HuH-7.5 (cell line): Measurements from ENCODE around the gene ZC3H12C.

Source experiments
- DNase-seq: peaks from one replicate; pipeline ENCODE4 v3.0.0; 2011; ENCODE audit warnings: low spot score

Gene ZC3H12C

DNA sequence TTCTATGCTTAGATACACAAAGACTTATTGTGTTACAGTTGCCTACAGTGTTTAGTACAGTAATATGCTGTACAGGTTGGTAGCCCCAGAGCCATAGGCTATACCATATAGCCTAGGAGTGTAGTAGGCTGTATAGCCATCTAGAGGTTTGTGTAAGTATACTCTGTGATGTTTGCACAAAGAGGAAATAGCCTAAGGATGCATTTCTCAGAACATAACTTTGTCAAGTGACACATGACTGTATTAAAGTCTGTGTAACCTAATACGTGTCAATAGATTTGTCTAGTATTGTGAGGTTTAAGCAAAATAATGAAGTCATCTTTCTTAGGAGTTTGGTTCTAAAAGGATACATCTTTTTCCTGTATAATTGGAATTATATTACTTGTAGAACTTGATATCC lies 5.5 kb downstream of the ZC3H12C start:
- DNase-seq: no peak

DNA sequence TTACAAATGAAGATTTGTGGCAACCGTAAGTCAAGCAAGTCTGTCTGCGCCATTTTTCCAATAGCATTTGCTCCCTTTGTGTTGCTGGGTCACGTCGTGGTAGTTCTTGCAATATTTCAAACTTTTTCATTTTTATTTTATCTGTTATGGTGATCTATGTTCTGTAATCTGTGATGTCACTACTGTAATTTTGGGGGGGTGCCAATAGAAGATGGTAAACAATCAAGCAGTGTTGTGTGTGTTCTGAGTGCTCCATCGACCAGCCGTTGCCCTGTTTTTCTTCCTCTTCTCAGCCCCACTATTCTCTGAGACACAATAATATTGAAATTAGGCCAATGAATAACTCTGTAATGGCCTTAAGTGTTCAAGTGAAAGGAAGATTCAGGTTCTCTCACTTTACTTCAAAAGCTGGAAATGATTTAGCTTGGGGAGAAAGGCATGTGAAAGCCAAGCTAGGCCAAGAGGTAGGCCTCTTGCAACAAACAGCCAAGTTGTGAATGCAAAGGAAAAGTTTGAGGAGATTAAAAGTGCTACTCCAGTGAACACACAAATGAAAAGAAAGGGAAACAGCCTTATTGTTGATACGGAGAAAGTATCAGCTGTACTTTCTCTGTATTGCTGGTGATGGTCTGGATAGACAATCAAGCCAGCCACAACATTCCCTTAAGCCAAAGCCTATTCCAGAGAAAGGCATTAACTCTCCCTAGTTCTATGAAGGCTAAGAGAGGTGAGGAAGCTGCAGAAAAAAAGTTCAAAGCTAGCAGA lies 7.5 kb downstream of the ZC3H12C start:
- DNase-seq: no peak

DNA sequence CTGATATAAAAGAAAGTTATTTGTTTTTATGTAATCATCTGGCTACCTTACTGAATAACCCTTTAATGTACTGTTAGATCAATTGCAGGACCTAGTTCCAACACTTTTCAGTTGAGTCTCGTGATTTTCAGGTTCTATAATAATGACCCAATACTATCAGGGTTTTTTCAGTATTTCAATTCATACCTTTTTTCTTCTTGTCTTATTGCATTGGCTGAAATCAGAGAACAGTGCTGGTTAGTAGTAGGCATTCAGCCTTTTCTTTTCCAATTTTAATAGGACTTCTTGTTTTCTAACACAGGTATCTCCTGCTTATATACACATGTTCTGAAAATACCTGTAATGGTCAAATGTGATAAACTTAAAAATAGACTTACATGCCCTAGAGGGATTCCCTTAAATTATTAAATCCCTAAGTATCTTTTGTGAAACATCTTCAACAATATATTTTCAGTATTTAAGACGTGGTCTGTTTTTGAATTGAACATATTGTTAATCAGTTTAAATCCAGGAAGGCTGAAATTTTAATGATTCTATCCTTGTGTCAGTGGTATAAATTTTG lies 13.6 kb downstream of the ZC3H12C start:
- no peak for DNase-seq

DNA sequence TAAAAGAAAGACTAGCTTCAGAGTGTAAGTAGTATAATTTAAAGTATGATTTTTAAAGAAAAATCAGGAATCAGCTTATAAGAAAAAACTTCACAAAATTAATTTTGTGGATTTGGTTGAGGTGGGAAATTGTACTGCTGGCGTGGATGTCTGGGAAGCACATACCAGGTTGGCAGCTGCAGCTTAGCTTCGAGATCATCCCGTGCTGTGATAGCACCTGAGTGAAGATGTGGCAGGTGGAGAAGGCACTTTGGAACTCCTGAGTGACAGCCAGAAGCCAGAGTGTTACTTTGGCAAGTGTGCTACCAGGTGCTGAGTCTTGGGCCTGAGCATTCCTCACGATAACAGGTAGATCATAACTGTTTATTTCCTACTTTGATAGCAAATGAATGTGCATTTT lies 17.7 kb downstream of the ZC3H12C start:
- no peak for DNase-seq

DNA sequence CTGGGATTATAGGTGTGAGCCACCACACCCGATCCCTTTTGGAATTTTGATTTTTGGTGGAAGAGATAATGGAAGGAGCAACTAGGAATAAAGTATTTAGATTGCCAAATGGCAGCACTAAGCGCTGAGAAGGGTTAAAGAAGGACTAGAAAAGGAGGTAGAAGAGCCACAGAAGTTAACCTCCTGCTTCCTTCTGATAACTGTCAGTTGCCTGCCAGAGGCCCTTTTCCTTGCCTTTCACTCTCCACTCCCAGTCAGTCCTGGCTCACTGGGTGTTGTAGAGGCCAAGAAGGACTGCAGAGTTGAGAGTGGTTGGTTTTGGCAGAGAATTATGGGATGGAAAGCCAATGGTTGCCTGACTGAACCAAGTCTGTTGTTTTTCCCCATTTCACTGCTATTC lies 19.3 kb downstream of the ZC3H12C start:
- DNase-seq: no peak

DNA sequence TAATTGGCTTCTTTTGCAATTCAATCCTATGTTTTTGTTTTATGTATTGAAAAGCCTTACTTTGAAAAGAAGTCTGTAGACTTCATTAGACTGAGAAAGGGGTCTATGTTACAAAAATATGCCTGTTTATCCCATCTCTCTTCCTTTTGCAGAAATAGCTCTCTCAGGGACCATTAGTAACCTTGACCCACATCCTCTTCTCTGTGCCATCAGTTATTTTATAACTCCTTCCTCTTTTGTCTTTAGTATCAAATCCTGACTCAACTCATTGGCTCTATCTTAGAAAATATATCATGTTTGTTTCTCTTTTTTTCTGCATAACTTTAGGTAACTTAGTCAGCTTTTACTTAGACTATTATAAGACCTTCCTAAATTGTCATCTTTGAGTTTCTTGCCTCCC lies 20.3 kb downstream of the ZC3H12C start:
- DNase-seq: no peak

DNA sequence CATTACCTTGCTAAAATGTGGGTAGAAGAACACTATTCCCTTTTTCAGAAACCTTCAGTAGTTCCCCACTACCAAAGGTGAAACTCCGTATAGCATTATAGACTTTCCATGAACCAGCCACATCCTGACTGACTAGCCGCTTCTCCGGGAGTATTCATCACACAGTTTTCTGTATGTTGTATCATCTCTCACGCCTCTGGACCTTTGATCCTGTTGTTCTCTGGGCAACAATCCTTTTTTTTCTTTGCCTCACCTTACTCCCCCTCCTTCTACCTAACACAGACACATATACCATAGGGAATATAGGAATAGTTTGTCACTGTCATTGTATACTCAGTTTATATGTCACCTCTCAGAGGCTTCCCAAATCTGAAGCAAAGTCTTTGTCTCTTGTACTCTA lies 20.8 kb downstream of the ZC3H12C start:
- DNase-seq: no peak

DNA sequence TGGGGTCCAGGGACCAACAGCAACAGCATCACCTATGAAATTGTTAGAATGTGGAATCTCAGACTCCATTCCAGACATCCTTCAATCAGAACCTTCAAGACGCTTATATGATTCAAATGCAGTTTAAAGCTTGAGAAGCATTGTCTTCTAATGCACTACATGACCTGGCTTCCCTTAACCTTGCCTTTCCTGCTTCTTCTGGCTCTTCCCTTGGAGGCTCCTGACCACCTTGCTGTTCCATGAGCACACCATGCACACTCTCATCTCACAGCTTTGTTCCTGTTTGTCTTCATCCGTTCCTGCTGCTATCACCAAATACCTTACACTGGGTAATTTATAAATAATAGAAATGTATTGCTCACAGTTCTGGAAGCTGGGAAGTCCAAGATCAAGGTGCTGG lies 26.1 kb downstream of the ZC3H12C start:
- no peak for DNase-seq

DNA sequence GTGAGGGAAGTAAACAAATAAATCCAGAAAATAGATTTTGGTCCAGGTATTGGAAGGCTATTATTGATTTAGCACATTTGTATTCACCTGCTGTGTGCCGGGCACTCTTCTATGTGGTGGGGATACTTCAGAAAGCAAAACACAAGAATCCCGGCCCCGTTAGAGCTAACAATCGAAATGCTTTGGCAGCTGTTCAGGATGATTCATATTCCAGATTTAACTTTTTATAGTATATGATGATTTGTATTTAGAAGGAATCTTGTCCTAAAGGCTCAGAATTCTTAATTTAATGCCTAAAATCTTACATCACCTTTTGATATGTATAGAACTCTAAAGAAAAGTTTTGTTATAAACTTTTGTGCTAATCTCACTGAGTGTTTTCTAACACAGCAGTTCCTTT lies 28.0 kb downstream of the ZC3H12C start:
- DNase-seq: no peak

DNA sequence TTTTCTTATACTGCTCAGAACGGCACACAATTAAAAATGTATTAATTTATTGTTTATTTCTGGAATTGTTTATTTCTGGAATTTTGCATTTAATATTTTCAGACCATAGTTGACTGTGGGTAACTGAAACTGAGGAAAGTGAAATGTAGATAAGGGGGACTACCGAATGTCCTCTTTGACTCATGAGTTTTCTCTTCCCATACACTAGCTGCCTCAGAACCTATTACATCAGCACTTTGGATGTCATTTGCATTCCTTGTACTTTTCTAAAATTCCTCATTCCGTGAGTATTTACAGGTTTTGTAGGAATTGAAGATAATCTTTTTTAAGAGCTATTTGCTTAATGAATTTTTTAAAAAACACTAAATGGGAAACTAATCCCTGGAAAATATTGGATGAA lies 29.8 kb downstream of the ZC3H12C start:
- DNase-seq: no peak

DNA sequence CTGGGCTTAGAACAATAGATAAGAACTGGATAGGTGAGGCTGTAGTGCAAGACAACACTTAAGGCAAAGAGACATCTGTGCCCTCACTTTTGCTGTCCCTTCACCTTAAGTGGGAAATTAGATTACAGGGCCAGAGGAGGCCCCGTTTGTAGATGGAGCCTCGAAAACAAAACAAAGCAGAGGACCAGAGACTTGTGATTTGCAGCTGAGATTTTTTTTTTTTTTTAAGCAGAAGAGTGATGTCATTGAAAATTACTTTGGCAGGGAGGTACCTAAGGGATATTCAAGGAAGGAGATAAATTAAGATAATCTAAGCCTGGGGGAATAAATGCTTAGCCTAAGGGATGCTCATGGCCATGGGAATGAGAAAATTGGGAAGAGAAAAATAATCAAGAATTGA lies 31.4 kb downstream of the ZC3H12C start:
- DNase-seq: no peak

DNA sequence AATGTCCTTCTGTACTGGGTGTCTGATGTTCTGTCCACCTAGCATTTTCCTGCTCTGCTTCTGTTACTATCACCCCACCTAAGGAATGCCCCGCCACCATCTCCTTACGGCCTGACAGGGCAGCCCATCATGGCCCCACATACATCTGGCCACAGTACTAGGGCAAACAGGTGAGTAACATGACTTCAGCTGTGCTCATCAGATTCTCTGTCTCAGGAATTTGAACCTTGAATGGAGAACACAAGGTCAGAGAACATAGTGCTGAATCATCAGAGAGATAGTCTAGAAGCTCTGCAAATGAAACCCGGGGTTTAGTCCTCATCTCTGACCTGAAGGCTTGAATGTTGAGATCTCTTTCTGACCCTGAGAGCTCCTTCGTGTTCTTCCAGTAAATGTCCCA lies 32.4 kb downstream of the ZC3H12C start:
- peak; percentile 7 for DNase-seq

DNA sequence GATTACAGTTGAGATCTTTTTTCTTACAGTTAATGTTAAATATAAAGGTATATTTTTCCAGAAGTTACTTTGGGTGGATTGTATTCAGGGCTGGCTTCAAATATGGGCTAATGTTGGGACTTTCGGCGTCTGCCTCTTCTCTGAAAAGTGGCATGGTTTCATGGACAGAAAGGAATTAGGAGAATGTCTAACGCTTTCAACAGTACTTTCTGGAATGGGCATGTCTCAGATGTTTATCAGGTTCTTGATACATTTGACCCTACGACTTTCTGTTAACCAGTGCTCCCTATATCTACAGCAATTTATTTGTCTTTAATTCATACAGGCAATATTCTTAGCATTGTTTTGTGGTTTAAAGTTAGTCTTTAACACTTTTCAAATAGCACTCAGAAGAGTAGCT lies 33.7 kb downstream of the ZC3H12C start:
- no peak for DNase-seq

DNA sequence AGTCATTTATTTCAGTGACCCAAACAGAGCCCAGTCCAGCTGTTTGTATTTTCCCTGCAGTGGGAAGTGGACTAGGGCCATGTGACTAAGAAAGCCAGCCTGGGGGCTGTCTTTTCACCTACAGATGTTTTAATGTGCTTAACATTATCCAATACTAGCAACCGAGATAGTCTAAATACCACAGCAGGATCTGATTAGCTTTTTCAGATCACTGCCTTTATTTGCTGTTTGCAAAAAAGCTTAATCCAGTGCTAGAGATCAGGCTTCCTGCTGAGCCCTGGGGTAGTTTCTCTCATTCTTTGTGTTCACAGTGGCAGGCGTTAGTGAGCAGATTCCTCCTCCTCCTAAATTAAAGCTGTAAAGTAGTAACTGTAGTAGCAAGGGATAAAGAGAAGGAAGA lies 35.0 kb downstream of the ZC3H12C start:
- no peak for DNase-seq

DNA sequence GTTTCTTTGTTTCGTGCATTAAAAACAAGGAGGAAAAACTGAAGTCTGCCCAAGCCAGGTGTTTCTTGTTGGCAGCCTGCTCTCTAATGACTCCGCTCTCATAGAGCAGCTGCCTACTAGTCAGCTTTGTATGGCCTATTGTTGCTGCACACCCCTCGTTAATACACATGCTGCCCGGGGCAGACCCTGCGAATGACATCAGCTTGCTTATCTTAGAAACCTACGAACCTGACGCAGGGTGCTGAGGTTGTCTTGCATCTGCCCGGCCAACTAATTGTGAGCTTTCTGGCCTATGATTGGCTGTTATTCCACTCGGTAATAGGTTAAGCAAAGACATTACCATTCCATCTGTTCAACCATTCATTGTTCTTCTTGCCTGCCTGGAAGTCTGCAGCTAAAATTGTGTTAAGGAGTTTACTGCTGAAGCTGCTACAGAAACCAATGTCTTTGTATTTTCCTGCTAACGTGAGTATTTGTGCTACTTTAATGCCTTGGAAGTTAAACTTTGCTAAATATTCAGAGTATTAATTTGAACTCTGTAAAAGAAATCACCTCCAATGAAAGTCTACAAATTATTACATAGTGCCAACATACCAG lies 37.5 kb downstream of the ZC3H12C start:
- DNase-seq: no peak

DNA sequence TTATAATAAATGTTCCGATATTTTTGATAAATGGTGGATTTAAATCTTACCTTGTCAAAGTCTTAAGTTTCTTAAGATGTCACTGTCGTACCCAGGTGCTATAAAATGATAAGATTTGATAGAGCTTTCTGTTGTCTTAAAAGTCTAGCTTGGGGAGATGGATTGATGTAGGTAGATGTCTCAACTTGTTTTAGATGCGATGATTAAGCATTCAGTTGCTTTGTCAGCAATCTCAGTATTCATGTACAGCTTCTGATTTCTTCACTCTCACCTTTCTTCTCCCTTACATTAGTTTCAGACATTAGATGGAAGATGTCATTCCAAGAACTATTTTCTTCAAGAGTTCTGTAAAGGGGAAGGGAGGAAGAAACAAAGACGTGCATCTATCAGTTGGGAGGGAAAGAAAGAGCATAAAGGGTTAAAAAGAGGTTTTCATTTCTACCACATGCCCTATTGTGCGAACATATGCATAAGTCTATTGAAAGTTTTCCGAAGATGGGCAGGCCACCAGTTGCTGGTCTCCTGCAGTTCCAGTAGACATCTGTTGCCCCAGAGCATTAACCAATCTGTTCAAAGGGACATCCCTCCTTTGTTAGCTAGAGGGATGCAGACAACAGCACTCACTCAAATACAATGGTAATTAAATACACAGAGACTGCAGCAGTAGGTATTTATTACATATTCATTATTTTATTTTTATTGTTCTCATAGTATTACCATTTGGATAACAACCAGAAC lies 38.4 kb downstream of the ZC3H12C start:
- DNase-seq: no peak

DNA sequence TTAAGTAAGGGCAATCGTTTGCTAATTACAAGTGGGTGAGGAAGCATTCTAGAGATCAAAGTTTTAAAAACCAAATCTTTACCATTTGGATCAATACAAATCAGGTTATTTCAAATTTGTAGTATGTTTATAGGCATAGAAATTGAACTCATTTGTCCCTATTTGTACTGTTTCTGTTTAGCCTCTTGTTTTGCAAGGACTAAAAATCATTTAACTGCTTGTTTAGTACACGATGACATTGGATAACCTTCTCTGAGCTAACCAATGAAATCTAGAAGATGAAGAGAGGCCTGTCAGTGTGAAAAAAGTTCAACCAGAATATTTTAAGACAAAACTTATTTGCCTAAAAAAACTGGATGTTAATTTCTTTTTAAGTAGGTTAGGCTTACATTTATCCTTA lies 40.0 kb downstream of the ZC3H12C start:
- no peak for DNase-seq

DNA sequence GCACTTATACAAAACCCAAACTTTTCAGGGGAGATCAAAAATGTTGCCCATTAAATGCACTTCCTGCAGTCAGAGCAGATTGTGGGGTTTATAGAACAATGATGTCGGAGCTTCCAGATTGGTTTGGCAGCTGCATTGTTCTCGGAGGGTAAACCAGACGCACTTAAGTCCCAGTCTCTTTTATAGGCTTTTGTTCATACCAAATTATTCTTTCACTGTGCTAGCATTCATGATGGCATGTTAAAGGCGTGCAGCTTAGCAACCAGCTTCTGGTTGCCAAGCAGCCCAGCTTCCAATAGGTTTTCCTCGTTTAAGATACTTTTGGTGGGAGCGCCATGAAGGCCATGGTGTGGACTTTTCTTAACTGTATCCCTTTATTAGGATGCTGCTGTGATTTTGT lies 40.9 kb downstream of the ZC3H12C start:
- DNase-seq: no peak

DNA sequence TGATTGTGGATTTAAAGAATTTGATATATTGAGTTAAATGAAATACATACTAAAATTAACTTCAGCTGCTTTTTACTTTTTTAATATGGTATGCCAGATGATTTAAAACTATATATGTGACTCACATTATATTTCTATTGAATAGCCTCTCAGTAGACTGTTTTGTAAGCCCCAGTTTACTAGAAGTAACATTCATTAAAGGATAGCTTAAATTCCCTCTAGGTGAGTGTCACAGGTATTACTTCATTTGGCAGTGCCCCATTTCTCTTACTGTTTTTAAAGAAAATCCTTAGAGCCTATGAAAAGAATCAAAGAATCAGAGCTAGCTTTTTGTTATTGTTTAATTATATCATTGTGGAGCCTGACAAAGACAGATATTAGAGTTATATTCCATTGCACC lies 48.6 kb downstream of the ZC3H12C start:
- no peak for DNase-seq

DNA sequence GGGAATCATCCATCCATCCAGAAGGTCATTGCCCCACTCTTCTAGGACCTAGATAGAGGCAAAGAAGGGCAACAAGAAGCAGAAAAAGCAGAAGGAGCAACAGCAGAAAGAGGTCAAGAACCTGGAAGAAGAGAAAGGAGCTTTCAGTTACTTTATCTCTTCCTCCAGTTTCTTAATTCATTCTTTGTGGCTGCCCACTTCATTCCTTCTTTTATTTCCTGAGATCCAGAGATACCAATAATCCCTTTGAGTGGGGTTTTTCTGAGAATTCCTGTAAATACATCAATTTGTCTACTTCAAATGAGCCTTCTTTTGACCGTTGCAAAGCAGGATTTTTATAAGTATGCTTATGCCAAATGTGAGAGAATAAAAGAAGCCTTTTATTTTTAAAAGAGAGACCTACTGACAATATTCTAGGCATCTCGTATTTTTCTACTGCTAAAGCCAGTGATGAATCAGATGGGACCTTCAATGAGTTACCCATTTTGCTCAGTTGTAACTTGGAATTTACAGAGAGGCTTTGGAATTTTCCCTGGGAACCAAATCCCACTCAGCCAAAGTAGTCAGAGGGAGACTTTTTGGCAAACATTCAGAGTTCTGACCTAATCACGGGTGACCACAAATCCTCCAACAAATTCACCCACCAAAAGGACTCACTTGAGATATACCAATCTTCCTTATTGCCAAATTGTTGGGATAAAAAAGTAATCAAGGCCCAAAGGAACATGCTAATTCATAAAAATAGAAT lies 54.9 kb downstream of the ZC3H12C start:
- no peak for DNase-seq

DNA sequence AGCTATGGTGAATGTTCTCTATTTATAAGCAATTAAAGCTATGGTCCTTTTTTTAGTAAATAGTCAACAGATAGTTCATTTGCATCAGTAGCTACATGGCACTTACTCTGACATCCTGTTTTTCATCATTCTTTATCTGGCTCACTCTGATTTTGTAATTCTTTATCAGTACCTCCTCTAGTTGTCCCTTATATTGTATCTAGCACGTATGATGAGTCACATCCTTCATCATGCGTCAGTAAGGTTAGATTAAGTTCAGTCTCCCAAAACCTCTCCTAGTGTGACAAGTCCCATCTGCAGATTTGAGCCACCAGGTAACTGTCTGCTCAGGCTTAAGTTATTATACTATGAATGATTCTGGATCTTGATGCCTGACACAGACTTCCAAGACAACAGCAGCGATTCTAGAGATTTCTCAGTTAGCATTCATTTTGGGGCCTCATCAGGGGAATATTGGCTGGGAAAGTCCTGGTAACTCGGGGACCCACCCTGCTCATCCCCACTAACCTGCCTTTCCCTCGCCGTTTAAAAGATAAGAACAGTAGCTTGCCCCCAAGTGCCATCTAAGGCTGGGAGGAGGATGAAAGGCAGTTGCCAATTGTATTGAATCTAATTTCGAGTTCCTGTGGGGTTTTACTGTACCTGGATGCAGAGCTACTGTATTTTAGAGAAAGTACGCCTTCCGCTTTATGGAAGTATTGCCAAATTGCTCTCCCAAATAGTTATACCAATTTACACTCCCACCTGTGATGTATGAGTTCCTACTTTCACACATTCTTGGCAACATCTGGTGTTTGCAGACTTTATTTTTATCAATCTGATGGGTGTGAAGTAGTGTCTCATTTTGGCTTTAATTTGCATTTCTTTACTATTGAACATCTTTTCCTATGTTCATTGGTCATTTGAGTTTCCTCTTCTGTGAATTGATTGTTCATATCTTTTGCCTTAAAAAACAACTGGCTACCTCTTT lies 55.9 kb downstream of the ZC3H12C start:
- no peak for DNase-seq
